Neural progenitor cell (in vitro differentiated cells): ENCODE measurements around the gene POP5. TPM values are rescaled to one million over a fixed set of nuclear protein-coding genes. Genes with fewer than 3 reads are reported as not detected.

ENCODE experiments used
- DNase-seq: peaks from one replicate; pipeline ENCODE4 v3.0.0-alpha.2; 2016; ENCODE audit warnings: low spot score
- H2AFZ ChIP-seq: fragments of 200-600 bp; sonication (generic); replicated peaks from 2 replicates; pipeline ENCODE4 v1.6.1; 2016; ENCODE audit warnings: antibody characterized with exemption
- H3F3A ChIP-seq: fragments of 200-600 bp; sonication (generic); 2 replicates; pipeline ENCODE4 v1.6.1; 2016; ENCODE audit warnings: antibody characterized with exemption, low read depth
- H3K27ac ChIP-seq: fragments of 200-600 bp; sonication (generic); 2 replicates; pipeline ENCODE4 v1.5.1; 2016; ENCODE audit warnings: mild to moderate bottlenecking
- H3K27me3 ChIP-seq: fragments of 200-600 bp; sonication (generic); 2 replicates; pipeline ENCODE4 v1.6.1; 2016; ENCODE audit warnings: mild to moderate bottlenecking, moderate library complexity
- H3K36me3 ChIP-seq: fragments of 200-600 bp; sonication (generic); 2 replicates; pipeline ENCODE4 v1.5.1; 2016
- H3K4me1 ChIP-seq: fragments of 200-600 bp; sonication (generic); 2 replicates; pipeline ENCODE4 v1.6.1; 2016; ENCODE audit warnings: mixed run types
- H3K4me2 ChIP-seq: fragments of 200-600 bp; sonication (generic); 2 replicates; pipeline ENCODE4 v1.6.1; 2016
- H3K4me3 ChIP-seq: fragments of 200-600 bp; sonication (generic); 2 replicates; pipeline ENCODE4 v1.5.1; 2016
- H3K79me2 ChIP-seq: fragments of 200-600 bp; sonication (generic); 2 replicates; pipeline ENCODE4 v1.6.1; 2016; ENCODE audit warnings: low read depth
- H3K9ac ChIP-seq: fragments of 200-600 bp; sonication (generic); 2 replicates; pipeline ENCODE4 v1.6.1; 2016
- H3K9me3 ChIP-seq: fragments of 200-600 bp; sonication (generic); 2 replicates; pipeline ENCODE4 v1.5.1; 2016; ENCODE audit warnings: low read depth
- H4K20me1 ChIP-seq: fragments of 200-600 bp; sonication (generic); 2 replicates; pipeline ENCODE4 v1.6.1; 2016; ENCODE audit warnings: low read depth
- H3K27ac Mint-ChIP-seq: 3 replicates; pipeline ENCODE4 v1.8.0; 2021; ENCODE audit warnings: mixed read lengths
- H3K27me3 Mint-ChIP-seq: 2 replicates; pipeline ENCODE4 v1.8.0; 2022; ENCODE audit warnings: low read depth, mild to moderate bottlenecking, inconsistent platforms, moderate library complexity, mixed read lengths; ENCODE audit not compliant: insufficient read depth
- H3K36me3 Mint-ChIP-seq: 3 replicates; pipeline ENCODE4 v1.8.0; 2021; ENCODE audit warnings: mixed read lengths
- H3K4me1 Mint-ChIP-seq: 3 replicates; pipeline ENCODE4 v1.8.0; 2021; ENCODE audit warnings: mixed read lengths
- H3K4me3 Mint-ChIP-seq: 3 replicates; pipeline ENCODE4 v1.8.0; 2021; ENCODE audit warnings: mild to moderate bottlenecking, moderate library complexity, mixed read lengths
- H3K9me3 Mint-ChIP-seq: 3 replicates; pipeline ENCODE4 v1.8.0; 2020; ENCODE audit warnings: mixed read lengths
- CTCF ChIP-seq: fragments of 200-600 bp; sonication (generic); IDR thresholded peaks from 2 replicates; pipeline ENCODE4 v1.5.1; 2017; ENCODE audit warnings: antibody characterized with exemption, mild to moderate bottlenecking
- EZH2 ChIP-seq: fragments of 200-600 bp; sonication (generic); IDR thresholded peaks from 2 replicates; pipeline ENCODE4 v1.6.1; 2017; ENCODE audit warnings: antibody characterized with exemption, mild to moderate bottlenecking, moderate library complexity
- EZH2phosphoT487 ChIP-seq: fragments of 200-600 bp; sonication (generic); IDR thresholded peaks from 2 replicates; pipeline ENCODE4 v1.6.1; 2017; ENCODE audit warnings: antibody characterized with exemption
- total RNA-seq: library from RNA; depleted of rRNA; stranded (reverse); fragments of >200 nt; gene quantifications from 2 replicates; pipeline ENCODE4 v1.2.3, GENCODE V29; 2015; ENCODE audit warnings: low replicate concordance

The POP5 gene
- total RNA-seq, 1 donor from 2014 or later = 42.7 TPM

GRCh38 chr12:120586206-120586605 lies 5.0 kb upstream of the POP5 start:
- Histone ChIP-seq H2AFZ (no peak overlapping the region), H3K9me3 (no peaks in the 10 kb centered on the region), H4K20me1 (peaks cover 5% of the 10 kb centered on the region), H3K27ac (no peak overlapping the region), H3K79me2 (no peaks in the 10 kb centered on the region), H3F3A (peaks cover 36% of the 10 kb centered on the region), H3K4me2 (no peak overlapping the region), H3K36me3 (no peaks in the 10 kb centered on the region), H3K4me1 (peaks cover 13% of the 10 kb centered on the region), H3K4me3 (no peak overlapping the region), H3K27me3 (peaks cover 27% of the 10 kb centered on the region), H3K9ac (no peak overlapping the region)
- Mint-ChIP-seq H3K9me3 (no peaks in the 10 kb centered on the region), H3K4me3 (peak overlapping the region; percentile 65), H3K4me1 (peaks cover 27% of the 10 kb centered on the region), H3K27ac (no peak overlapping the region), H3K27me3 (peaks cover 26% of the 10 kb centered on the region), H3K36me3 (no peaks in the 10 kb centered on the region)
- DNase-seq = peak; percentile 45
- TF ChIP-seq EZH2 (no peak), EZH2phosphoT487 (no peak), CTCF (no peak)

- DNase-seq = peak; percentile 88
- peak; percentile 82 for TF ChIP-seq EZH2phosphoT487
- TF ChIP-seq CTCF = peak; percentile 19
- peak; percentile 49 for TF ChIP-seq EZH2
- Histone ChIP-seq H3K4me2 (peak overlapping the region; percentile 62), H3K79me2 (peaks cover 14% of the 10 kb centered on the region), H2AFZ (peak overlapping the region; percentile 30), H3K27ac (no peak overlapping the region), H3K9ac (no peak overlapping the region), H4K20me1 (peaks cover 5% of the 10 kb centered on the region), H3K36me3 (no peaks in the 10 kb centered on the region), H3K27me3 (peaks cover 27% of the 10 kb centered on the region), H3K9me3 (no peaks in the 10 kb centered on the region), H3F3A (peaks cover 36% of the 10 kb centered on the region), H3K4me1 (peaks cover 18% of the 10 kb centered on the region), H3K4me3 (peak overlapping the region; percentile 37)
- Mint-ChIP-seq H3K27ac (no peak overlapping the region), H3K36me3 (peaks cover 2% of the 10 kb centered on the region), H3K4me1 (peaks cover 36% of the 10 kb centered on the region), H3K4me3 (peak overlapping the region; percentile 78), H3K9me3 (no peaks in the 10 kb centered on the region), H3K27me3 (peaks cover 27% of the 10 kb centered on the region)
Measured at GRCh38 chr12:120584343-120585149, 3.3 kb upstream of the POP5 start.

GRCh38 chr12:120583478-120584030 lies 2.4 kb upstream of the POP5 start:
- Histone ChIP-seq H3K9ac (no peak overlapping the region), H3K79me2 (peaks cover 17% of the 10 kb centered on the region), H3K9me3 (no peaks in the 10 kb centered on the region), H3K4me2 (peak overlapping the region; percentile 62), H4K20me1 (peaks cover 5% of the 10 kb centered on the region), H3K27ac (no peak overlapping the region), H3K4me3 (no peak overlapping the region), H3F3A (peaks cover 42% of the 10 kb centered on the region), H3K4me1 (peaks cover 18% of the 10 kb centered on the region), H3K27me3 (peaks cover 27% of the 10 kb centered on the region), H3K36me3 (no peaks in the 10 kb centered on the region), H2AFZ (no peak overlapping the region)
- H3K4me3 Mint-ChIP-seq = peak overlapping the region; percentile 69
- H3K27ac Mint-ChIP-seq = no peak overlapping the region
- H3K27me3 Mint-ChIP-seq = peaks cover 31% of the 10 kb centered on the region
- TF ChIP-seq EZH2 (no peak), CTCF (peak; percentile 88)
- H3K36me3 Mint-ChIP-seq = peaks cover 6% of the 10 kb centered on the region
- peak; percentile 85 for DNase-seq
- no peaks in the 10 kb centered on the region for H3K9me3 Mint-ChIP-seq
- H3K4me1 Mint-ChIP-seq = peaks cover 38% of the 10 kb centered on the region
